GM12864 (cell line): ENCODE data around the gene SUMO3.

Experiments used
- DNase-seq: peaks from one replicate; pipeline ENCODE4 v3.0.0-alpha.2; 2011; ENCODE audit warnings: low read depth
- H3K4me3 ChIP-seq: 2 replicates; pipeline ENCODE4 v1.5.1; 2011; ENCODE audit warnings: mild to moderate bottlenecking, low read depth, low read length, control low read depth
- CTCF ChIP-seq: IDR thresholded peaks from 2 replicates; pipeline ENCODE4 v1.5.1; 2011; ENCODE audit warnings: low read depth, mild to moderate bottlenecking, moderate library complexity, low read length, control low read depth, inconsistent platforms; ENCODE audit errors: missing control alignments

SUMO3 gene

GRCh38 chr21:44846485-44847260 lies 28.8 kb upstream of the SUMO3 start:
- no peak overlapping the region for H3K4me3 ChIP-seq
- no peak for DNase-seq
- TF ChIP-seq CTCF = no peak

- no peak for DNase-seq
- no peak for TF ChIP-seq CTCF
- H3K4me3 ChIP-seq = peak overlapping the region; percentile 21; the same call in 1 of the 2 replicates
Observed at GRCh38 chr21:44846224-44846484, 28.3 kb upstream of the SUMO3 start.

- no peak for DNase-seq
- H3K4me3 ChIP-seq = peak overlapping the region; percentile 21
- no peak for TF ChIP-seq CTCF
Observed at GRCh38 chr21:44845418-44846223, 27.8 kb upstream of the SUMO3 start.

GRCh38 chr21:44844256-44844655 lies 26.4 kb upstream of the SUMO3 start:
- no peak for DNase-seq
- no peak overlapping the region for H3K4me3 ChIP-seq
- TF ChIP-seq CTCF = no peak

- no peak for DNase-seq
- no peak for TF ChIP-seq CTCF
- no peak overlapping the region for H3K4me3 ChIP-seq
Observed at GRCh38 chr21:44842721-44843445, 25.0 kb upstream of the SUMO3 start.

GRCh38 chr21:44842087-44842486 lies 24.2 kb upstream of the SUMO3 start:
- no peak overlapping the region for H3K4me3 ChIP-seq
- TF ChIP-seq CTCF = no peak
- no peak for DNase-seq
